ENCODE data around the gene ASPN. TPM values are rescaled to one million over a fixed set of nuclear protein-coding genes. Genes with fewer than 3 reads are reported as not detected.

ASPN gene
- total and polyA plus RNA-seq, 10 of the 15 experiments (the other 5 are each of a cell fraction or from before 2014, with no cell fraction given): 0.03 to 0.47 (median 0.42) TPM; not detected in 7

- Histone ChIP-seq H3K27me3 (replicated peaks in 1 of 2; ENCODE audit: control insufficient read depth in 2 of 2, insufficient read depth in 2 of 2, low read length in 1 of 2) (no peaks in the 10 kb centered on the region), H2AFZ (ENCODE audit: control insufficient read depth, low read depth, low read length) (no peak overlapping the region), H3K4me1 (ENCODE audit: control insufficient read depth, insufficient read depth, low read length) (no peaks in the 10 kb centered on the region), H3K4me3 (no peak overlapping the region), H3K27ac (ENCODE audit: control insufficient read depth, insufficient read depth) (no peak overlapping the region), H3K79me2 (ENCODE audit: control insufficient read depth, insufficient read depth, low read length) (no peaks in the 10 kb centered on the region), H3K9ac (ENCODE audit: control insufficient read depth, insufficient read depth, low read length) (no peak overlapping the region), H3K36me3 (ENCODE audit: control insufficient read depth in 2 of 2, insufficient read depth in 2 of 2, low read length in 1 of 2) (no peaks in the 10 kb centered on the region), H4K20me1 (ENCODE audit: control insufficient read depth, insufficient read depth) (no peaks in the 10 kb centered on the region), H3K4me2 (ENCODE audit: control insufficient read depth, insufficient read depth) (no peak overlapping the region), H3K9me3 (replicated peaks; ENCODE audit: control insufficient read depth, insufficient read depth, low read length) (no peaks in the 10 kb centered on the region)
- POLR2A ChIA-PET: no interaction called here
- WGBS (ENCODE audit: insufficient coverage, insufficient replicate concordance, low lambda C conversion rate, missing lambda C conversion rate): 88% methylated on average over 1 of the region's 1 CpG
- intact Hi-C loops (cut with micrococcal nuclease; ENCODE audit: unreplicated experiment) (no loop called here), in situ Hi-C loops (cut with MboI) (no loop called here)
- FAIRE-seq (no peak), DNase-seq (ENCODE audit: low read depth, low spot score) (no peak), ATAC-seq (no peak)
- no TSS peak for BruUV-seq (replicated peaks)
- RAD21 ChIA-PET (ENCODE audit: unreplicated experiment): no interaction called here
- SMC1A ChIA-PET (ENCODE audit: uncharacterized antibody, unreplicated experiment): no interaction called here
- CTCF ChIA-PET: no interaction called here
- TF ChIP-seq ATF7 (IDR thresholded peaks at IDR 0.05; ENCODE audit: low read depth): no peak
- TF ChIP-seq PAX5 (IDR thresholded peaks at IDR 0.05; ENCODE audit: borderline replicate concordance, low read depth, low read length): no peak
- TF ChIP-seq REST (IDR thresholded peaks at IDR 0.05; ENCODE audit: low read depth, low read length): no peak
- TF ChIP-seq ZNF217 (IDR thresholded peaks at IDR 0.05): no peak
- no peak for TF ChIP-seq SUPT20H (IDR thresholded peaks at IDR 0.05; ENCODE audit: borderline replicate concordance, control insufficient read depth, low read depth, low read length)
- no peak for TF ChIP-seq GABPA (IDR thresholded peaks at IDR 0.05; ENCODE audit: low read depth)
- TF ChIP-seq, protein P1, sequence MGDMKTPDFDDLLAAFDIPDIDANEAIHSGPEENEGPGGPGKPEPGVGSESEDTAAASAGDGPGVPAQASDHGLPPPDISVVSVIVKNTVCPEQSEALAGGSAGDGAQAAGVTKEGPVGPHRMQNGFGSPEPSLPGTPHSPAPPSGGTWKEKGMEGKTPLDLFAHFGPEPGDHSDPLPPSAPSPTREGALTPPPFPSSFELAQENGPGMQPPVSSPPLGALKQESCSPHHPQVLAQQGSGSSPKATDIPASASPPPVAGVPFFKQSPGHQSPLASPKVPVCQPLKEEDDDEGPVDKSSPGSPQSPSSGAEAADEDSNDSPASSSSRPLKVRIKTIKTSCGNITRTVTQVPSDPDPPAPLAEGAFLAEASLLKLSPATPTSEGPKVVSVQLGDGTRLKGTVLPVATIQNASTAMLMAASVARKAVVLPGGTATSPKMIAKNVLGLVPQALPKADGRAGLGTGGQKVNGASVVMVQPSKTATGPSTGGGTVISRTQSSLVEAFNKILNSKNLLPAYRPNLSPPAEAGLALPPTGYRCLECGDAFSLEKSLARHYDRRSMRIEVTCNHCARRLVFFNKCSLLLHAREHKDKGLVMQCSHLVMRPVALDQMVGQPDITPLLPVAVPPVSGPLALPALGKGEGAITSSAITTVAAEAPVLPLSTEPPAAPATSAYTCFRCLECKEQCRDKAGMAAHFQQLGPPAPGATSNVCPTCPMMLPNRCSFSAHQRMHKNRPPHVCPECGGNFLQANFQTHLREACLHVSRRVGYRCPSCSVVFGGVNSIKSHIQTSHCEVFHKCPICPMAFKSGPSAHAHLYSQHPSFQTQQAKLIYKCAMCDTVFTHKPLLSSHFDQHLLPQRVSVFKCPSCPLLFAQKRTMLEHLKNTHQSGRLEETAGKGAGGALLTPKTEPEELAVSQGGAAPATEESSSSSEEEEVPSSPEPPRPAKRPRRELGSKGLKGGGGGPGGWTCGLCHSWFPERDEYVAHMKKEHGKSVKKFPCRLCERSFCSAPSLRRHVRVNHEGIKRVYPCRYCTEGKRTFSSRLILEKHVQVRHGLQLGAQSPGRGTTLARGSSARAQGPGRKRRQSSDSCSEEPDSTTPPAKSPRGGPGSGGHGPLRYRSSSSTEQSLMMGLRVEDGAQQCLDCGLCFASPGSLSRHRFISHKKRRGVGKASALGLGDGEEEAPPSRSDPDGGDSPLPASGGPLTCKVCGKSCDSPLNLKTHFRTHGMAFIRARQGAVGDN (IDR thresholded peaks at IDR 0.05): no peak
- TF ChIP-seq STAT3 (IDR thresholded peaks at IDR 0.05; ENCODE audit: low read depth, low read length): no peak
- no peak for TF ChIP-seq MTA2 (IDR thresholded peaks at IDR 0.05; ENCODE audit: low read depth)
- no peak for TF ChIP-seq RFX5 (IDR thresholded peaks at IDR 0.05; ENCODE audit: low read depth, low read length)
These were observed 42.6 kb upstream of the ASPN start for GRCh38 chr9:92524881-92525280.

Data from GM12878 (cell line).